Measurements from ENCODE around the gene INTS11. TPM values are rescaled to one million over a fixed set of nuclear protein-coding genes. Genes with fewer than 3 reads are reported as not detected.

INTS11 gene
- total and polyA plus RNA-seq, 2 of the 13 experiments (the other 11 are each of a cell fraction or from before 2014, with no cell fraction given) = 52.8 to 94.8 TPM

- TF ChIP-seq ZNF841 (CRISPR knock-in tag; IDR thresholded peaks at IDR 0.05; ENCODE audit: borderline replicate concordance) (no peak), IRF9 (CRISPR knock-in tag; IDR thresholded peaks at IDR 0.05; ENCODE audit: borderline replicate concordance) (no peak), GMEB1 (CRISPR knock-in tag; IDR thresholded peaks at IDR 0.05; ENCODE audit: borderline replicate concordance) (peak; percentile 50; the same call in 1 of the 2 replicates), ZNF724P (CRISPR knock-in tag; IDR thresholded peaks at IDR 0.05; ENCODE audit: borderline replicate concordance) (no peak), MZF1 (CRISPR knock-in tag; IDR thresholded peaks at IDR 0.05; ENCODE audit: borderline replicate concordance) (no peak), ZFAT (CRISPR knock-in tag; conservative IDR thresholded peaks at IDR 0.05) (no peak), ZNF678 (CRISPR knock-in tag; IDR thresholded peaks at IDR 0.05) (no peak), DMTF1 (CRISPR knock-in tag; IDR thresholded peaks at IDR 0.05) (no peak), NFE2L2 (IDR thresholded peaks at IDR 0.05; ENCODE audit: low read length) (no peak), ZNF253 (CRISPR knock-in tag; IDR thresholded peaks at IDR 0.05; ENCODE audit: borderline replicate concordance) (no peak), KLF15 (CRISPR knock-in tag; IDR thresholded peaks at IDR 0.05; ENCODE audit: borderline replicate concordance) (no peak; the same call in 1 of the 2 replicates), DZIP1 (CRISPR knock-in tag; IDR thresholded peaks at IDR 0.05) (no peak), ATM (IDR thresholded peaks at IDR 0.05; ENCODE audit: borderline replicate concordance) (no peak), ZNF331 (CRISPR knock-in tag; IDR thresholded peaks at IDR 0.05) (0 out of 2 replicates have a peak, but pooled peaks have one; percentile 10), ZNF550 (CRISPR knock-in tag; IDR thresholded peaks at IDR 0.05; ENCODE audit: borderline replicate concordance) (no peak), ZNF563 (CRISPR knock-in tag; IDR thresholded peaks at IDR 0.05) (0 out of 2 replicates have a peak, but pooled peaks have one; percentile 25), ATRX (CRISPR knock-in tag; IDR thresholded peaks at IDR 0.05; ENCODE audit: borderline replicate concordance) (no peak), ARID3A (IDR thresholded peaks at IDR 0.05; ENCODE audit: low read depth, low read length) (no peak), ZNF747 (CRISPR knock-in tag; IDR thresholded peaks at IDR 0.05; ENCODE audit: borderline replicate concordance) (peak; percentile 99; the same call in 1 of the 2 replicates)
These were observed 42.7 kb downstream of the INTS11 start (continued) for GRCh38 chr1:1281533-1282321.
